ENCODE measurements around the gene IFRD2. TPM values are rescaled to one million over a fixed set of nuclear protein-coding genes. Genes with fewer than 3 reads are reported as not detected.
"Not testable (repeated sequence)": the region's sequence is repeated elsewhere in the genome, so short reads cannot be mapped to it uniquely, and the experiment has no call there.

Gene IFRD2
- total RNA-seq, 2 donors from 2014 or later = 59.2 to 139 TPM

GRCh38 chr3:50264383-50264963, 27.8 kb downstream of the IFRD2 start:
- H3K27ac Mint-ChIP-seq = no peak overlapping the region
- no peaks in the 10 kb centered on the region for H3K27me3 Mint-ChIP-seq
- no peak overlapping the region for H3K4me3 Mint-ChIP-seq
- no peaks in the 10 kb centered on the region for H3K4me1 Mint-ChIP-seq
- H3K36me3 Mint-ChIP-seq (ENCODE audit: low read depth) = peaks cover 5% of the 10 kb centered on the region
- ATAC-seq (replicated peaks) = no peak
- no peaks in the 10 kb centered on the region for H3K9me3 Mint-ChIP-seq

- Mint-ChIP-seq H3K27ac (no peak overlapping the region), H3K9me3 (no peaks in the 10 kb centered on the region), H3K4me1 (no peaks in the 10 kb centered on the region), H3K36me3 (ENCODE audit: low read depth) (peaks cover 12% of the 10 kb centered on the region), H3K4me3 (no peak overlapping the region), H3K27me3 (no peaks in the 10 kb centered on the region)
- no peak for ATAC-seq (replicated peaks)
These were observed 28.5 kb downstream of the IFRD2 start for GRCh38 chr3:50263478-50264382.

DNA sequence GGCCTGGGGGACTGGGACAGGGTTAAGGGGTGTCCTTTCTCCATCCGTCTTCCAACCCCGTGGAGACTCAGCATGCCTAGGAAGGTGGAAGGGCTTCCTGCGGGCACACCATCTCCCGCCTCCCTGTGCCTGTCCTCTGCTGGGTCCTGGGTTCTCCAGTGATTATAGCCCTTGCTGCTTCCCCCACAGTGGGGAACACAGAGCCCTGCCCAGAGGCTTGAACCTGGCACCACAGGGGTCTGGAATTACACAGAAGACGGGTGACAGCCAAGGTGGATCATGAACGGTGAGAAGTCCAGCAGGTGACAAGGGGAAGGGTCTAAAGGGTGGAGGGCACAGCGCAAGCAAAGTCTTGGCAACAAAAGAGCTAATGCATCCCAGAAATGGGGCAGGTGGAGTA, 29.5 kb downstream of the IFRD2 start:
- Mint-ChIP-seq H3K4me3 (no peak overlapping the region), H3K36me3 (ENCODE audit: low read depth) (peaks cover 22% of the 10 kb centered on the region), H3K27ac (no peak overlapping the region), H3K27me3 (no peaks in the 10 kb centered on the region), H3K9me3 (no peaks in the 10 kb centered on the region), H3K4me1 (no peaks in the 10 kb centered on the region)
- no peak for ATAC-seq (replicated peaks)

DNA sequence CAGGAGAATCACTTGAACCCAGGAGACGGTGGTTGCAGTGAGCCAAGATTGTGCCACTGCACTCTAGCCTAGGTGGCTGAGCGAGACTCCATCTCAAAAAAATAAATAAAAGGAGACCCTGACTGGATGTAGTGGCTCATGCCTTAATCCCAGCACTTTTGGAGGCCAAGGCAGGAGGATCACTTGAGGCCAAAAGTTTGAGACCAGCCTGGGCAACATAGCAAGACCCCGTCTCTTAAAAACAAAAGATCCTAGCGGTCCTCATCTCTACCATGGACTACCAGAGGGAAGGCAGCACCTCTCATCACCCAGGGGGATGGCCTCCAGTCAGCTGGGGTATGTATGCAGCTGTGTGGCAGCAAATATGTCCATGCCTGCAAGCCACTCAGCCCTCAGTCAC, 30.0 kb downstream of the IFRD2 start:
- not testable (repeated sequence) for H3K9me3 Mint-ChIP-seq, H3K4me3 Mint-ChIP-seq, H3K27ac Mint-ChIP-seq

DNA sequence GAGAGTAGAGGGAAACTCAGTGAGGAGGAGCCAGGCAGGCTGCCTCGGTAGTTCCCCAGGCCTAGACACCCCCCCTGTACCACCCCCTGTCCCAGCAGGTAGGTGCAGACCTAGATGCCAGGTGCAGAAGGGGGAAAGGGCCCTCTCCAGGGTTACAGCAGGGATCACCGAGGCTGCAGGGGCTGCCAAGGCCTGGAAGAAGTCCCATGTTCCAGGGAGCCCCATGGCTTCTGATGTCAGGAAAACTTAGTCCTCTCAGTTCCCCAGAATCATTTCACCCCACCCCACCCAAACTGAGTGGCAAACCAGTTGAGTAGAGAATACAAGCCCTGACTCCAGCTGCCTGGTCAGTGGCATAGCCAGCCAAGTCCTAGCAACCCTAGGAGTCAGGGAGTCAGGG, 30.7 kb downstream of the IFRD2 start:
- Mint-ChIP-seq H3K4me3 (no peak overlapping the region), H3K27ac (no peak overlapping the region), H3K27me3 (no peaks in the 10 kb centered on the region), H3K9me3 (no peaks in the 10 kb centered on the region), H3K4me1 (no peaks in the 10 kb centered on the region), H3K36me3 (ENCODE audit: low read depth) (peaks cover 35% of the 10 kb centered on the region)
- ATAC-seq (replicated peaks) = no peak

More for the DNA sequence above, 30.0 kb downstream of the IFRD2 start:
- H3K4me1 Mint-ChIP-seq; H3K27me3 Mint-ChIP-seq; ATAC-seq (replicated peaks): not testable (repeated sequence)
- H3K36me3 Mint-ChIP-seq (ENCODE audit: low read depth) = peaks cover 28% of the 10 kb centered on the region

- H3K4me1 Mint-ChIP-seq = no peaks in the 10 kb centered on the region
These were observed 31.2 kb downstream of the IFRD2 start for GRCh38 chr3:50260942-50261441.

GRCh38 chr3:50260027-50260941, 31.9 kb downstream of the IFRD2 start:
- H3K27ac Mint-ChIP-seq = peak overlapping the region; percentile 63
- peaks cover 47% of the 10 kb centered on the region for H3K36me3 Mint-ChIP-seq (ENCODE audit: low read depth)
- H3K9me3 Mint-ChIP-seq = no peaks in the 10 kb centered on the region
- H3K27me3 Mint-ChIP-seq = no peaks in the 10 kb centered on the region
- no peaks in the 10 kb centered on the region for H3K4me1 Mint-ChIP-seq
- ATAC-seq (replicated peaks) = peak; percentile 96
- peak overlapping the region; percentile 68 for H3K4me3 Mint-ChIP-seq

More at GRCh38 chr3:50260942-50261441, 31.2 kb downstream of the IFRD2 start:
- Mint-ChIP-seq H3K9me3 (no peaks in the 10 kb centered on the region), H3K27me3 (no peaks in the 10 kb centered on the region), H3K36me3 (ENCODE audit: low read depth) (peaks cover 40% of the 10 kb centered on the region), H3K27ac (no peak overlapping the region), H3K4me3 (peak overlapping the region; percentile 68)
- no peak for ATAC-seq (replicated peaks)

- Mint-ChIP-seq H3K9me3 (no peaks in the 10 kb centered on the region), H3K36me3 (ENCODE audit: low read depth) (peaks cover 54% of the 10 kb centered on the region), H3K4me1 (no peaks in the 10 kb centered on the region), H3K27ac (peak overlapping the region; percentile 63), H3K27me3 (no peaks in the 10 kb centered on the region), H3K4me3 (peak overlapping the region; percentile 68)
- peak; percentile 18 for ATAC-seq (replicated peaks)
These were observed 32.7 kb downstream of the IFRD2 start for GRCh38 chr3:50259432-50260026.

DNA sequence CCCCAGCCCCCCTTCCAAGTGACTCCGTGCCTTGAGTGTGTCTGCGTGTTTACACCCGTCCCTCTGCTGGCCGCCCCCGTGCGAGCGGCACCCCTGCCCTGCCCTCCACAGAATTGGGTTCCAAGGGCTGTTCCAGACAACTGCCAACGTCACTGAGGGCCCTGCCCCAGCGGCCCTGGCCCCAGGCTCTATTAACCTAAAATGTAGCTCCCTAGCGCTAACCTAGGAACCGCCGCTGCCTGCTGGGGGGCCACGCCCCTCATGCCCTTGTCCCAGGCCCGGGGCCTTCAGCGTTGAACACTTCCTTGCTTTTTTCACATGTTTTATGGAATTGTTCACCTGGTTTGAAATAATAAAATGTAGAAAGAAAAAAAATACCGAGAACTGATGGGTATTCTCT, 33.2 kb downstream of the IFRD2 start:
- no peaks in the 10 kb centered on the region for H3K4me1 Mint-ChIP-seq
- no peaks in the 10 kb centered on the region for H3K9me3 Mint-ChIP-seq
- H3K36me3 Mint-ChIP-seq (ENCODE audit: low read depth) = peaks cover 60% of the 10 kb centered on the region
- H3K27me3 Mint-ChIP-seq = no peaks in the 10 kb centered on the region
- H3K27ac Mint-ChIP-seq = peak overlapping the region; percentile 56
- ATAC-seq (replicated peaks) = no peak
- H3K4me3 Mint-ChIP-seq = peak overlapping the region; percentile 68

DNA sequence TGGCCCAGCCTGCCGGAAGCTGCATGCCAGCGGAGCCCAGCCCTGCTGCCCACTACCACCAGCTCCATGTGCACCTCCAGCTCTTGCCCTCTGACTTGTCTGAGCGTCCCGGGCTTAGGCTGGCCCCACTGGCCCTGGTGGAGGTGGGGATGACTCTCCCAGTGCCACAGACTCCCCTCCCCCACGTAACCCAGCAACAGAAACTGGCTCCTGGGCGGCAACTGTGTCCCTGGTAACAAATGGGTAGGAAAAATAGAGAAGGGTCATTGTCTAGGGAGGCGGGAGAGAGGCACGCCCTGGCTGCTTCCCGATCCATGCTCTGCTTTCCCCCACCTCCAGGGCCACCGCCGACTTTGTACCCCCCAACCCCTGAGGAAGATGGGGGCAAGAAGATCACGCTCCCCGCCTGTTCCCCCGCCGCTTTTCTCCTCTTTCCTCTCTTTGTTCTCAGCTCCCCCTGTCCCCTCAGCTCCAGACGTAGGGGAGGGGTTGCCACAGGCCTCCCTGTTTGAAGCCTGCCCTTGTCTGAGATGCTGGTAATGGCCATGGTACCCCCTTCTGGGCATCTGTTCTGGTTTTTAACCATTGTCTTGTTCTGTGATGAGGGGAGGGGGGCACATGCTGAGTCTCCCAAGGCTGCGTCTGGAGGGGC, 34.1 kb downstream of the IFRD2 start:
- Mint-ChIP-seq H3K9me3 (no peaks in the 10 kb centered on the region), H3K27ac (peak overlapping the region; percentile 56), H3K27me3 (no peaks in the 10 kb centered on the region), H3K36me3 (ENCODE audit: low read depth) (peaks cover 68% of the 10 kb centered on the region), H3K4me3 (no peak overlapping the region), H3K4me1 (no peaks in the 10 kb centered on the region)
- no peak for ATAC-seq (replicated peaks)

- no peaks in the 10 kb centered on the region for H3K9me3 Mint-ChIP-seq
- H3K27ac Mint-ChIP-seq = peak overlapping the region; percentile 67
- H3K4me3 Mint-ChIP-seq = no peak overlapping the region
- no peak for ATAC-seq (replicated peaks)
- no peaks in the 10 kb centered on the region for H3K27me3 Mint-ChIP-seq
- no peaks in the 10 kb centered on the region for H3K4me1 Mint-ChIP-seq
- H3K36me3 Mint-ChIP-seq (ENCODE audit: low read depth) = peaks cover 75% of the 10 kb centered on the region
These were observed 35.0 kb downstream of the IFRD2 start for GRCh38 chr3:50256978-50257890.

- Mint-ChIP-seq H3K27me3 (no peaks in the 10 kb centered on the region), H3K36me3 (ENCODE audit: low read depth) (peaks cover 90% of the 10 kb centered on the region), H3K27ac (peak overlapping the region; percentile 76), H3K4me1 (peaks cover 11% of the 10 kb centered on the region), H3K9me3 (no peaks in the 10 kb centered on the region), H3K4me3 (no peak overlapping the region)
- no peak for ATAC-seq (replicated peaks)
These were observed 37.0 kb downstream of the IFRD2 start for GRCh38 chr3:50255251-50255615.

Measured in activated T-helper 17 cell treated with anti-CD3 and anti-CD28 coated beads, Interleukin-2, amount 50 U/mL, for 72 hours (primary cell).